Urinary bladder (tissue), 4 donors: Measurements from ENCODE around the gene RASA1. TPM values are rescaled to one million over a fixed set of nuclear protein-coding genes. Genes with fewer than 3 reads are reported as not detected.
"Not testable (repeated sequence)": the region's sequence is repeated elsewhere in the genome, so short reads cannot be mapped to it uniquely, and the experiment has no call there.

ENCODE experiments used
- DNase-seq: peaks from one replicate; pipeline ENCODE4 v3.0.0-alpha.2; 2015; ENCODE audit errors: extremely low spot score
- H3K27ac ChIP-seq: one replicate; pipeline ENCODE4 v1.5.1; 2013; ENCODE audit warnings: low read depth, mild to moderate bottlenecking, moderate library complexity
- H3K36me3 ChIP-seq: one replicate; pipeline ENCODE4 v1.6.1; 2013; ENCODE audit warnings: mild to moderate bottlenecking, moderate library complexity; ENCODE audit not compliant: insufficient read depth
- H3K4me1 ChIP-seq: one replicate; pipeline ENCODE4 v1.6.1; 2013; ENCODE audit warnings: mild to moderate bottlenecking, moderate library complexity; ENCODE audit not compliant: insufficient read depth
- H3K4me3 ChIP-seq: one replicate; pipeline ENCODE4 v1.5.1; 2013; ENCODE audit warnings: low read depth, low read length
- WGBS: extraction: QIAGEN DNeasy Blood & Tissue Kit; methylation state at CpG from one replicate; pipeline ENCODE4 v1.1.7; 2013; 5-methylcytosine and 5-hydroxymethylcytosine counted together
- polyA plus RNA-seq: library from polyadenylated mRNA; stranded (reverse); fragments of 200-250 nt; gene quantifications from one replicate; pipeline ENCODE4 v1.2.3, GENCODE V29; 2013
- total RNA-seq: library from RNA; depleted of rRNA; stranded (reverse); fragments of >200 nt; gene quantifications from one replicate; pipeline ENCODE4 v1.2.3, GENCODE V29; 2014
- donor health status: healthy with polysubstance abuse.
- donor health status: healthy.

Gene RASA1
- total and polyA plus RNA-seq, 2 donors = 21.0 to 54.8 TPM

DNA sequence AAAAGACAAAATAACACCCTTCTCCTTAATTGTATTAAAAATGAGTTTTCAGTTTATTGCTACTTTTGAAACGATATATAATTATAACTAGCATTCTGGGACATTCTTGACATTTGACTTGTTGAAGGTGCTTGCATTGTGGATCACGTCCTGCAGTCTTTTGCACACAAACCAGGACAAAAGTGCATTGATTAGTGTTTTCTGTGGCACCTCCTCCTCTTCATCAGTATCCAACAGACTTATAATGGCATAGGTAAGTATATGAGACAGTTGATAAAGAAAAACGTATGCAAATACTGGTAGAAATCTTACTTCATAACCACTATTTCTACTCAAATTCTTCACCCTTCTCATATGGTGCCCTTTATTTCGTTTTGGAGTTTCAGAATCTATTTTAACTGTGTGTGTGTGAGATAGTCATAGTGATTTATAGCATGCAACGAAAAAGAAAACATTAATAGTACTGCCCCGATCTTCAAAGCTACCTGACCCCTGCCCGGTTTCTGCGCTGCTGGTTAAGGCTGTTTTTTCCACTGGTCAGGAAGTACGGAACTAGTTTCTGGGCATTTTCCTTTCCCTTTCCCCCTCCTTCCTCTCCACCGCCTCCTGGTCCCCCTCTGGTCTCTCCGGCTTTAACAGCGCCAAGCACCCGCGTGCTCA, 639 bp upstream of the RASA1 start:
- peak overlapping the region; percentile 86 for H3K4me3 ChIP-seq
- peak overlapping the region; percentile 97 for H3K27ac ChIP-seq
- H3K36me3 ChIP-seq = no peaks in the 10 kb centered on the region
- no peak for DNase-seq
- H3K4me1 ChIP-seq = peaks cover 2% of the 10 kb centered on the region
- 7% methylated on average over 14 of the region's 14 CpGs for WGBS

DNA sequence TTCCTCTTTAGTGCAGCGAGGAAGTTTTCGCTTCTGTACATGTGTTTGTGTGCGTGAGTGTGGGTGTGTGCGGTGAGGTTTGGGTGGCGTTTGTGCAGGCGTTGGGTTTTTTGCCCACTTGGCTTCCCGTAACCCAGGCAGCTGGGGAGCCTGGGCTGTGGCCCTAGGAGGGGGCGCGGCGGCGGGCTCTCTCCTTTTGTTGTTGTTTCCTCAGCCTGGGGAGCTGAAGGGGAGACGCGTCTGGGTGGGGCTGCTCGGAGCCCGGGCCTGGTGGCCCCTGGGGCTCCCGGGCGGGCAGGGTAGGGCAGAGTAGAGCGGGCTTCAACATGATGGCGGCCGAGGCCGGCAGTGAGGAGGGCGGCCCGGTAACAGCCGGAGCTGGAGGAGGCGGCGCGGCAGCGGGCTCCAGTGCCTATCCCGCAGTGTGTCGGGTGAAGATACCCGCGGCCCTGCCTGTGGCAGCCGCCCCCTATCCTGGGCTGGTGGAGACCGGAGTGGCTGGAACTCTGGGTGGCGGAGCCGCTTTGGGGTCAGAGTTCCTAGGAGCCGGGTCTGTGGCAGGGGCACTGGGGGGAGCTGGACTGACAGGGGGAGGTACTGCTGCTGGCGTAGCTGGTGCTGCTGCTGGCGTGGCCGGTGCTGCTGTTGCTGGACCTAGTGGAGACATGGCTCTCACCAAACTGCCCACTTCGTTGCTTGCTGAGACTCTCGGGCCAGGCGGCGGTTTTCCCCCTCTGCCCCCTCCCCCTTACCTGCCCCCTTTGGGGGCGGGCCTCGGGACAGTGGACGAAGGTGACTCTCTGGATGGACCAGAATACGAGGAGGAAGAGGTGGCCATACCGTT, 665 bp downstream of the RASA1 start:
- H3K4me1 ChIP-seq = peaks cover 2% of the 10 kb centered on the region
- WGBS = under 1% methylated on average over 49 of the region's 49 CpGs
- peak overlapping the region; percentile 68 for H3K27ac ChIP-seq
- peak; percentile 43 for DNase-seq
- H3K4me3 ChIP-seq = peak overlapping the region; percentile 86
- H3K36me3 ChIP-seq = no peaks in the 10 kb centered on the region

DNA sequence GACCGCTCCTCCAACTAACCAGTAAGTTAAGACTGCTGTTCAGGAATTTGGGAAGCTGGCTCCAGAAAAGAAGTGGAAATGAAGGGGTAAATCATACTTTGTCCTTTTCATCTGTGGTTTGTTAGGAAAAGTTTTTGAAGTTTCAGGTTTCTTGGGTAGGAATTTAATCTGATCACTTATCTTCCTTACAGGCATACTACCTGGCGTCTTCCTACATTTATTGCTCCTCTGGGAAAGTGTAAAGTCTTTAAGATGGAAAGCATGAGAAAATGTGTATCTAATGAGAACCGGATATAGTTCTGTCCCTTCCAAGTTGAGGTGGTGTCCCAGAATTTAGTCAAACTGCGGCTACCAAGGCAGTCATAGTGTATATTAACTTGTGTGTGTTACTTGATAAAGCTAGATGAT, 1.3 kb downstream of the RASA1 start:
- no peaks in the 10 kb centered on the region for H3K36me3 ChIP-seq
- no peak overlapping the region for H3K27ac ChIP-seq
- WGBS = 3% methylated on average over 4 of the region's 4 CpGs
- H3K4me3 ChIP-seq = peak overlapping the region; percentile 86
- DNase-seq = no peak
- peaks cover 2% of the 10 kb centered on the region for H3K4me1 ChIP-seq

DNA sequence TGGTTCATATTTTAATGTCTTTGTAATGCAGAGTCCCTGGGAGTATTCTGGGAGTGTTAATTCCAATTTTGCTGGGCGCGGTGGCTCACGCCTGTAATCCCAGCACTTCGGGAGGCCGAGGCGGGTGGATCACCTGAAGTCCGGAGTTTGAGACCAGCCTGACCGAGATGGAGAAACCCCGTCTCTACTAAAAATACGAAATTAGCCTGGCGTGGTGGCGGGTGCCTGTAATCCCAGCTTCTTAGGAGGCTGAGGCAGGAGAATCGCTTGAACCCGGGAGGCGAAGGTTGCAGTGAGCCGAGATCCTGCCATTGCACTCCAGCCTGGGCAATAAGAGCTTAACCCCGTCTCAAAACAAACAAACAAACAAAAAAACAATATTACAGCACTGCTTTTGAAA, 3.2 kb downstream of the RASA1 start:
- H3K4me3 ChIP-seq, H3K4me1 ChIP-seq, H3K36me3 ChIP-seq, H3K27ac ChIP-seq, DNase-seq: not testable (repeated sequence)
- WGBS = 99% methylated on average over 17 of the region's 17 CpGs

DNA sequence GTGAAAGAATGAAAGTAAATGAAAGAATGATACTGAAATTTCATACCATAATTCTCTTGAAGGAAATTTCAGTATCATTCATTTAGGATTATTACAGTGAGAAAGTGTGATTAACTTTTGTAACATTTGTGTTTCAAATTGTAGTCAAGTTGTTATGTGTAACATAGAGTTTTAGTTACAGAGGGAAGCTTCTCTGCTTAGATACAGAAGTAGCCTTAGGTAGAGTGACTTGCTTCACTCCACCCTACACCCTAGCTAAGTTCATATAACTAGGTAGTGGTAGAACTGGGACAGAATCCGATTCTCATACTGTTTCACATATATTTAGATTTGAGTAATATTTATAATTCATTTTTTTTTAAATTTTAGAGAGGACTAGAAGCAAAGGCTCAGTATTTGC, 9.0 kb downstream of the RASA1 start:
- no peak for DNase-seq
- peaks cover 2% of the 10 kb centered on the region for H3K4me1 ChIP-seq
- H3K36me3 ChIP-seq = no peaks in the 10 kb centered on the region
- no peak overlapping the region for H3K4me3 ChIP-seq
- H3K27ac ChIP-seq = no peak overlapping the region
- WGBS = 91% methylated on average over 1 of the region's 1 CpG

DNA sequence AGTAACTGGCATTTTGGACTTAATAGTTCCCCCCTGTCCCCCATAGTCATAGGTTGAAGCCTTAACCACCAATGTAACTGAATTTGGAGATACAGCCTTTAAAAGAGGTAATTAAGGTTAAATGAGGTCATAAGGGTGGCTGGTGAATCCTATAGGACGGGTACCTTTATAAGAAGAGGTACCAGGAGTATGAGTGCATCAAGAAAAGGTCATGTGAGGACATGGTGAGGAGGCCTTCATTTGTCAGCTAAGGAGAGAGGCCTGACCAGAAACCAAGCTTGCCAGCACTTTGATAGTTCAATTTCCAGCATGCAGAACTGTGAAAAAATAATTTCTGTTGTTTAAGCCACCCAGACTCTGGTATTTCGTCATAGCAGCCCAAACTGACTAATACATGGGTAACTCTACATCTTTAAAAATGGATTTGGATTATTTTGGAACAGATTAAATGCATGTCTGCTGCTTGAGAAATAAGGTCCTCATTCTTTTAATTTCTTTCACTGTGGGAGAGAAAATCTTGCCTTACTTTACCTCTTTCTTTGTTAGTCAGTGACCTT, 9.7 kb downstream of the RASA1 start:
- no peak overlapping the region for H3K27ac ChIP-seq
- WGBS = 89% methylated on average over 2 of the region's 2 CpGs

GRCh38 chr5:87278590-87279100, 11.0 kb downstream of the RASA1 start:
- Histone ChIP-seq H3K4me1 (peaks cover 2% of the 10 kb centered on the region), H3K36me3 (no peaks in the 10 kb centered on the region), H3K4me3 (no peak overlapping the region), H3K27ac (no peak overlapping the region)
- no peak for DNase-seq
- WGBS = 94% methylated on average over 4 of the region's 4 CpGs

More for the DNA sequence above, 9.7 kb downstream of the RASA1 start:
- H3K4me1 ChIP-seq = peaks cover 2% of the 10 kb centered on the region
- no peak overlapping the region for H3K4me3 ChIP-seq
- no peaks in the 10 kb centered on the region for H3K36me3 ChIP-seq
- no peak for DNase-seq

- no peak for DNase-seq
- no peaks in the 10 kb centered on the region for H3K4me1 ChIP-seq
- no peaks in the 10 kb centered on the region for H3K36me3 ChIP-seq
- 80% methylated on average over 2 of the region's 2 CpGs for WGBS
- no peak overlapping the region for H3K27ac ChIP-seq
- H3K4me3 ChIP-seq = no peak overlapping the region
Measured at GRCh38 chr5:87282269-87282668, 14.6 kb downstream of the RASA1 start.

DNA sequence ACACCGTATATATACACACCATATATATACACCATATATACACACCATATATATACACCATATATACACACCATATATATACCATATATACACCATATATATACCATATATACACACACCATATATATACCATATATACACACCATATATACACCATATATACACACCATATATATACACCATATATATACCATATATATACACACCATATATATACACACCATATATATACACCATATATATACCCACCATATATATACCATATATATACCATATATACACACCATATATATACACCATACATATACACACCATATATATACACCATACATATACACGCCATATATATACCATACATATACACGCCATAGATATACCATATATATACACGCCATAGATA, 19.6 kb downstream of the RASA1 start:
- H3K4me1 ChIP-seq, H3K4me3 ChIP-seq, DNase-seq, H3K36me3 ChIP-seq, H3K27ac ChIP-seq: not testable (repeated sequence)
- WGBS = 98% methylated on average over 4 of the region's 4 CpGs

GRCh38 chr5:87298692-87299362, 31.1 kb downstream of the RASA1 start:
- H3K36me3 ChIP-seq = no peaks in the 10 kb centered on the region
- H3K4me3 ChIP-seq = no peak overlapping the region
- DNase-seq = no peak
- 90% methylated on average over 5 of the region's 5 CpGs for WGBS
- no peak overlapping the region for H3K27ac ChIP-seq
- peaks cover 2% of the 10 kb centered on the region for H3K4me1 ChIP-seq

DNA sequence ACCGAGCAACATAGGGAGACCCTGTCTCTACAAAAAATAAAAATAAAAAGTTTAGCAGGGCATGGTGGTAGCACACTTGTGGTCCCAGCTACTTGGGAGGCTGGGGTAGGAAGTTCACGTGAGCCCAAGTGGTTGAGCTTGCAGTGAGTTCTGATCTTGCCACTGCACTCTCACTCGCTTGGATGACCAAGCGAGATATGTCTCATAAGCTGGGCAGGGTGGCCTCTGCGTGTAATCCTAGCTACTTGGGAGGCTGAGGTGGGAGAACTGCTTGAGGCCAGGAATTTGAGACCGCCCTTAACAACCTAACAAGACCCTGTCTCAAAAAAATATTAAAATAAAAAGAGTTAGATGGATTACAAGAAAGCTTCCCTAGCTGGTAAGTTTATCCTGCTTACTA, 32.5 kb downstream of the RASA1 start:
- no peak for DNase-seq
- H3K36me3 ChIP-seq = peaks cover 3% of the 10 kb centered on the region
- WGBS = 94% methylated on average over 6 of the region's 6 CpGs
- no peak overlapping the region for H3K27ac ChIP-seq
- H3K4me3 ChIP-seq = no peak overlapping the region
- H3K4me1 ChIP-seq = peaks cover 2% of the 10 kb centered on the region

DNA sequence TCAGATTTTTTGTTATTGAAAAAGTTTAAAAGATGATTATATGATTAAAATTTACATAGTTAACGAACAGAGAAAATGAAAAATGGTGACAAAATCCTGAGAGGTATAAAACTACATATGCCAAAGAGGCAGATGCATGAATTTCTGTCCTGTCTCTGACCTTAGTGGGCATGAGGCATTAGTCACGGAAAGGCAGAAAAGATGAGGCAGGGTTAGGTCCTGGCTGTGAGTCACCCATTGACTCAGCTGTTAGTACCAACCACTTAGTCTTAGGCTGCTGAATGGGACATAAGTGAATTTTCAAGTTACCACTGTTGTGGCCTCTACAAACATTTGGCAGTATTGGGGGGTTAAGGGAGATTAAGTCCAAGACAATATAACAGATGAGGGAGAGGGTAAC, 33.1 kb downstream of the RASA1 start:
- Histone ChIP-seq H3K27ac (no peak overlapping the region), H3K36me3 (peaks cover 3% of the 10 kb centered on the region), H3K4me3 (no peak overlapping the region), H3K4me1 (peaks cover 2% of the 10 kb centered on the region)
- DNase-seq = no peak
- 72% methylated on average over 2 of the region's 2 CpGs for WGBS

- H3K36me3 ChIP-seq = peaks cover 3% of the 10 kb centered on the region
- H3K4me3 ChIP-seq = no peak overlapping the region
- H3K27ac ChIP-seq = no peak overlapping the region
- H3K4me1 ChIP-seq = peaks cover 2% of the 10 kb centered on the region
- no peak for DNase-seq
Measured at GRCh38 chr5:87302061-87302460, 34.4 kb downstream of the RASA1 start.
